MCF 10A (cell line): Measurements from ENCODE around the gene PSAT1. TPM values are rescaled to one million over a fixed set of nuclear protein-coding genes. Genes with fewer than 3 reads are reported as not detected.

ENCODE experiments used
- BruUV-seq: library from RNA; stranded (reverse); fragments of 400-500 nt; replicated peaks from 2 replicates; lab custom pipeline; 2021; lab: Mats Ljungman, UMichigan
- CTCF ChIA-PET: fragments of 300-600 bp; sonication (Branson Sonifier 250); formaldehyde crosslinking; extraction: SDS; loops from one replicate; lab custom pipeline; 2021; ENCODE audit warnings: antibody characterized with exemption, inconsistent platforms; lab: Yijun Ruan, JAX
- POLR2A ChIA-PET: fragments of 300-600, 350-650 bp; sonication (Branson Sonifier 250); formaldehyde crosslinking; extraction: SDS; loops from one replicate; lab custom pipeline; 2020; ENCODE audit warnings: antibody characterized with exemption, inconsistent platforms; lab: Yijun Ruan, JAX
- DNase-seq: peaks from one replicate; pipeline ENCODE4 v3.0.0-alpha.2; 2018; ENCODE audit not compliant: unreplicated experiment
- H3K27ac Mint-ChIP-seq: one replicate; pipeline ENCODE4 v1.8.0; 2022; ENCODE audit warnings: mild to moderate bottlenecking, low read depth, mixed read lengths; ENCODE audit not compliant: unreplicated experiment
- H3K27me3 Mint-ChIP-seq: one replicate; pipeline ENCODE4 v1.8.0; 2022; ENCODE audit warnings: mixed read lengths; ENCODE audit not compliant: insufficient read depth, unreplicated experiment
- H3K36me3 Mint-ChIP-seq: one replicate; pipeline ENCODE4 v1.8.0; 2022; ENCODE audit warnings: mild to moderate bottlenecking, moderate library complexity, mixed read lengths; ENCODE audit not compliant: insufficient read depth, unreplicated experiment
- H3K4me1 Mint-ChIP-seq: one replicate; pipeline ENCODE4 v1.8.0; 2022; ENCODE audit warnings: mixed read lengths; ENCODE audit not compliant: insufficient read depth, unreplicated experiment
- H3K4me3 Mint-ChIP-seq: one replicate; pipeline ENCODE4 v1.8.0; 2022; ENCODE audit warnings: mild to moderate bottlenecking, moderate library complexity, mixed read lengths; ENCODE audit not compliant: unreplicated experiment
- H3K9me3 Mint-ChIP-seq: one replicate; pipeline ENCODE4 v1.8.0; 2022; ENCODE audit warnings: mixed read lengths; ENCODE audit not compliant: unreplicated experiment
- CTCF ChIP-seq: fragments of 200-600 bp; IDR thresholded peaks from one replicate; pipeline ENCODE4 v1.8.0; 2022; ENCODE audit warnings: antibody characterized with exemption, mild to moderate bottlenecking; ENCODE audit not compliant: unreplicated experiment
- intact Hi-C: fragments of 100-400 bp; cut with micrococcal nuclease; formaldehyde crosslinking; loops from 2 replicates; pipeline ENCODE4 v1.14.1; 2022
- total RNA-seq: library from RNA; stranded (reverse); gene quantifications from 2 replicates; pipeline ENCODE4 v1.2.3, GENCODE V29; 2022

Gene PSAT1
- total RNA-seq, 1 experiment from 2014 or later = 326 TPM

DNA sequence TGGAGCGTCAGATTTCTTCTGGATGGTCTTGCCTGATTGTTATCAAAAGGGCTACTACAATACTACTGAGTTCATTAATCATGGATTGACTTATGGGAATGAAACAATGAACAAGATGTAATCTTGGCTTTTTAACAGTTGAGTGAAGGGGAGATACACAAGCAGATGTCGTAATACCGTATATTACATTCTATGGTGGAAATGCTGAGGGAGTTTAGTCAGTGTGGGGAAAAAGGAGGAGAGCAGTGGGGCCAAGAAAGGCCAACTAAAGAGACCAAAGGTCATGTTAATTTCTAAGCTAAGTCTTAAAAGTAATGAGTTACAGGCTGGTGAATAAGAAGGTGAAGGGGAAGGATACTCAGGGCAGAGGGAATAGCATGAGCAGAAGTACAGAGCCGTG, 29.0 kb upstream of the PSAT1 start:
- Mint-ChIP-seq H3K4me1 (no peaks in the 10 kb centered on the region), H3K4me3 (no peak overlapping the region), H3K36me3 (peaks cover 20% of the 10 kb centered on the region), H3K9me3 (no peaks in the 10 kb centered on the region), H3K27ac (peak overlapping the region; percentile 57), H3K27me3 (no peaks in the 10 kb centered on the region)
- ChIA-PET POLR2A (interaction anchor here (0.6 to 1.3 kb wide), 4 partner anchors 10 to 1090 kb away, joined by 3 to 8 read pairs (median 3); partner anchors contain the start of genes PSAT1 and VPS13A), CTCF (interaction anchor here (0.8 to 2.3 kb wide), 4 partner anchors 10 to 101 kb away, joined by 3 to 14 read pairs (median 7); no protein-coding TSS in a partner anchor)
- intact Hi-C loops = no loop called here
- no peak for TF ChIP-seq CTCF
- BruUV-seq = no TSS peak
- no peak for DNase-seq

DNA sequence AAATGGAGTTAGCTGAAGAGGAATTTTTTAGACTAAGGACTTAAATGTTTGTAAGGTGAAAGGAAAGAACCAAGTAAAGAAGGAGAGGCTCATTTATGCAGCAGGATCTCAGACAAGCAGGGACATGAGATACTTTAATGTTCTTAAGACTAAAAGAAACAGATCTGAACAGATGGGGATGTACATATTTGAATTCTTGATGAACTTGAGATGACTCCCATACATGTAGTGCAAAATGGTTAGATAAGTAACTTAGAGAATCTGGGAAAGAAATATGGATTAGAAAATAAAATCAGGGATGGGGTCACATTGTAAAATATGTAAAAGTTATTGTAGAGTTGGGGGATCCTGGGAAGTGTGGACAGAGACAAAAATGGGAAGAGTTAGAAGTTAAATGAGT, 27.1 kb upstream of the PSAT1 start:
- POLR2A ChIA-PET = interaction anchor here (0.9 to 1.1 kb wide), 2 partner anchors 8 to 27 kb away, joined by 3 to 6 read pairs; partner anchors contain the start of gene PSAT1
- no TSS peak for BruUV-seq
- Mint-ChIP-seq H3K9me3 (no peaks in the 10 kb centered on the region), H3K36me3 (peaks cover 17% of the 10 kb centered on the region), H3K27me3 (no peaks in the 10 kb centered on the region), H3K4me1 (no peaks in the 10 kb centered on the region), H3K27ac (no peak overlapping the region), H3K4me3 (no peak overlapping the region)
- no peak for DNase-seq
- intact Hi-C loops = no loop called here
- no peak for TF ChIP-seq CTCF
- CTCF ChIA-PET = interaction anchor here (0.6 kb wide), 2 partner anchors 30 to 100 kb away, joined by 3 read pairs; no protein-coding TSS in a partner anchor

DNA sequence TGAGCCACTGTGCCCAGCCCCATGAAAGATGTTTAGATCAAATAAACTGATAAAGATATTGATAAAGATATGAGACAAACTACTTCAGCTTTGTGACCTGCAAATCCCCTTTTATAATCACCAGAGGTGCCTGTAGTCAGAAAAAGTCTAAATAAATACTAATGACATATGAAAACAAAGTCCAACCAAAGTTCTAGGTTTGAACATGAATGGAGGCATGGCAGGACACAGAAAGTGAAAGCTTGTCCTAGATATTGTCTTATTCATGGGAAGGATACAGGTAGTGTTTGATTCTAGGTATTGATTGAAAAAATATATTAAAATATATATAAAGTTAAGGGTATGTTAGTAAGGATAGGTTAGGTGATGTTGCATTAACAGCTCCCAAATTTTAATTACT, 24.6 kb upstream of the PSAT1 start:
- TF ChIP-seq CTCF = no peak
- CTCF ChIA-PET = interaction anchor here (0.6 to 2.1 kb wide), 5 partner anchors 24 to 98 kb away, joined by 3 to 5 read pairs (median 3); partner anchors contain the start of gene PSAT1
- Mint-ChIP-seq H3K9me3 (no peaks in the 10 kb centered on the region), H3K27me3 (no peaks in the 10 kb centered on the region), H3K36me3 (peaks cover 10% of the 10 kb centered on the region), H3K27ac (peak overlapping the region; percentile 40), H3K4me1 (no peaks in the 10 kb centered on the region), H3K4me3 (no peak overlapping the region)
- intact Hi-C loops = no loop called here
- DNase-seq = no peak
- no TSS peak for BruUV-seq
- POLR2A ChIA-PET = interaction anchor here (1.3 to 4.2 kb wide), 3 partner anchors 9 to 25 kb away, joined by 3 to 44 read pairs (median 5); partner anchors contain the start of gene PSAT1

DNA sequence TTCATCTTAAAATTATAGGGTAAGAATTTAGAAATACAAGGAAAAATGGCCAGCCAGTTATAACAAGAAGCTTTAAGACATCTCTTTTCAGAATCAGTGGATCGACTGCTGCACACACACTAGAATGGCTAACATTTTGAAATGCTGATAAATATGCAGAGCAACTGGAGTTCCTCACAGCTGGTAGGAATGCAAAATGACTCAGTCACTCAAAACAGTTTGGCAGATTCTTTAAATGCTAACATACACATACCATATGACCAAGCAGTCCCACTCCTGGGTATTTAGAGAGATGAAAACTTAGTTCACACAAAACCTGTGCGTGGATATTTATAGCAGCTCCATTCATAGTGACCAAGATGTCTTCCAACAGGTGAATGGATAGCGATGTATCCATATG, 23.2 kb upstream of the PSAT1 start:
- no peak for TF ChIP-seq CTCF
- ChIA-PET CTCF (interaction anchor here (0.7 to 2.5 kb wide), 6 partner anchors 13 to 96 kb away, joined by 3 to 19 read pairs (median 5); partner anchors contain the start of gene PSAT1), POLR2A (interaction anchor here (1.2 to 4.2 kb wide), 2 partner anchors 12 to 23 kb away, joined by 6 to 44 read pairs; partner anchors contain the start of gene PSAT1)
- peaks cover 13% of the 10 kb centered on the region for H3K4me1 Mint-ChIP-seq
- intact Hi-C loops = no loop called here
- no peak overlapping the region for H3K27ac Mint-ChIP-seq
- no peaks in the 10 kb centered on the region for H3K9me3 Mint-ChIP-seq
- H3K4me3 Mint-ChIP-seq = no peak overlapping the region
- BruUV-seq = no TSS peak
- no peaks in the 10 kb centered on the region for H3K27me3 Mint-ChIP-seq
- no peaks in the 10 kb centered on the region for H3K36me3 Mint-ChIP-seq
- no peak for DNase-seq
